Measurements from ENCODE around the gene HNMT. TPM values are rescaled to one million over a fixed set of nuclear protein-coding genes. Genes with fewer than 3 reads are reported as not detected.
A peak's percentile ranks its signal among the peaks of the same experiment; 100 is the strongest.

Gene HNMT
- total and polyA plus RNA-seq, 2 of the 13 experiments (the other 11 are each of a cell fraction or from before 2014, with no cell fraction given): 279 to 309 TPM

DNA sequence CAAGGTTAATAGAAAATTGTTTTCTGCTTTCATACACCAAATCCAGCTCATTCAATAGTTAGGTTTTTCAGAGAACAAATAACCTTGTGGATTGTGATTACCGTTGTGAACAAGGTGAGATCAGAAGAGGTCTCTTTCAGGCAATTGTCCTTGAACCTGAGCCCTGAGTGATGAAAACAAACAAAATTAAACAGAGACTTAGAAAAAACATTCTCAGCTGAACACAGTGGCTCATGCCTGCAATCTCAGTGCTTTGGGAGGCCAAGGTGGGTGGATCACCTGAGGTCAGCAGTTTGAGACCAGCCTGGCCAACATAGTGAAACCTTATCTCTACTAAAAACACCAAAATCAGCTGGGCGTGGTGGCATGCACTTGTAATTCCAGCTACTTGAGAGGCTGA is 68.1 kb downstream of the HNMT start (continued):
- no peak for TF ChIP-seq MEIS1 (CRISPR knock-in tag; IDR thresholded peaks at IDR 0.05; ENCODE audit: borderline replicate concordance)
- TF ChIP-seq, protein P1, sequence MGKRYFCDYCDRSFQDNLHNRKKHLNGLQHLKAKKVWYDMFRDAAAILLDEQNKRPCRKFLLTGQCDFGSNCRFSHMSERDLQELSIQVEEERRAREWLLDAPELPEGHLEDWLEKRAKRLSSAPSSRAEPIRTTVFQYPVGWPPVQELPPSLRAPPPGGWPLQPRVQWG (CRISPR knock-in tag; IDR thresholded peaks at IDR 0.05; ENCODE audit: borderline replicate concordance, low read depth): no peak
- no peak for TF ChIP-seq ZNF496 (CRISPR knock-in tag; IDR thresholded peaks at IDR 0.05; ENCODE audit: insufficient replicate concordance)
- no peak for TF ChIP-seq SUZ12 (IDR thresholded peaks at IDR 0.05; ENCODE audit: low read depth, low read length)
- TF ChIP-seq MATR3 (CRISPR knock-in tag; IDR thresholded peaks at IDR 0.05): no peak
- no peak for TF ChIP-seq ZNF253 (CRISPR knock-in tag; IDR thresholded peaks at IDR 0.05; ENCODE audit: borderline replicate concordance)
- no peak for TF ChIP-seq SAFB2 (CRISPR knock-in tag; IDR thresholded peaks at IDR 0.05; ENCODE audit: borderline replicate concordance, low read depth)
- no peak for TF ChIP-seq YY1 (IDR thresholded peaks at IDR 0.05; ENCODE audit: insufficient read depth, insufficient replicate concordance, low read depth, low read length)
- TF ChIP-seq, protein P2, sequence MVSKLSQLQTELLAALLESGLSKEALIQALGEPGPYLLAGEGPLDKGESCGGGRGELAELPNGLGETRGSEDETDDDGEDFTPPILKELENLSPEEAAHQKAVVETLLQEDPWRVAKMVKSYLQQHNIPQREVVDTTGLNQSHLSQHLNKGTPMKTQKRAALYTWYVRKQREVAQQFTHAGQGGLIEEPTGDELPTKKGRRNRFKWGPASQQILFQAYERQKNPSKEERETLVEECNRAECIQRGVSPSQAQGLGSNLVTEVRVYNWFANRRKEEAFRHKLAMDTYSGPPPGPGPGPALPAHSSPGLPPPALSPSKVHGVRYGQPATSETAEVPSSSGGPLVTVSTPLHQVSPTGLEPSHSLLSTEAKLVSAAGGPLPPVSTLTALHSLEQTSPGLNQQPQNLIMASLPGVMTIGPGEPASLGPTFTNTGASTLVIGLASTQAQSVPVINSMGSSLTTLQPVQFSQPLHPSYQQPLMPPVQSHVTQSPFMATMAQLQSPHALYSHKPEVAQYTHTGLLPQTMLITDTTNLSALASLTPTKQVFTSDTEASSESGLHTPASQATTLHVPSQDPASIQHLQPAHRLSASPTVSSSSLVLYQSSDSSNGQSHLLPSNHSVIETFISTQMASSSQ (IDR thresholded peaks at IDR 0.05; ENCODE audit: low read depth): no peak
- TF ChIP-seq, protein P2 (CRISPR knock-in tag; IDR thresholded peaks at IDR 0.05; ENCODE audit: borderline replicate concordance): no peak; the same call in 1 of the 2 replicates
- TF ChIP-seq ZNF570 (CRISPR knock-in tag; IDR thresholded peaks at IDR 0.05; ENCODE audit: borderline replicate concordance): no peak
- TF ChIP-seq TEAD3 (CRISPR knock-in tag; optimal IDR thresholded peaks at IDR 0.05; ENCODE audit: borderline replicate concordance): peak; percentile 22
- no peak for TF ChIP-seq KAT8 (CRISPR knock-in tag; IDR thresholded peaks at IDR 0.05)
- no peak for TF ChIP-seq ZNF850 (CRISPR knock-in tag; conservative IDR thresholded peaks at IDR 0.05)
- TF ChIP-seq MED13 (CRISPR knock-in tag; IDR thresholded peaks at IDR 0.05): no peak
- no peak for TF ChIP-seq FOXP1 (IDR thresholded peaks at IDR 0.05)
- peak; percentile 73 for TF ChIP-seq FOXP1 (CRISPR knock-in tag; IDR thresholded peaks at IDR 0.05)
- no peak for TF ChIP-seq CBFB (CRISPR knock-in tag; IDR thresholded peaks at IDR 0.05)
- TF ChIP-seq ZNF652 (CRISPR knock-in tag; IDR thresholded peaks at IDR 0.05; ENCODE audit: borderline replicate concordance, low read depth): peak; percentile 38; the same call in 1 of the 2 replicates
- no peak for TF ChIP-seq FOXA1 (IDR thresholded peaks at IDR 0.05)
- TF ChIP-seq FOXA1 (CRISPR knock-in tag; IDR thresholded peaks at IDR 0.05): peak; percentile 33; the same call in 1 of the 2 replicates
- TF ChIP-seq GPN1 (CRISPR knock-in tag; IDR thresholded peaks at IDR 0.05; ENCODE audit: borderline replicate concordance): no peak
- TF ChIP-seq, protein P3, sequence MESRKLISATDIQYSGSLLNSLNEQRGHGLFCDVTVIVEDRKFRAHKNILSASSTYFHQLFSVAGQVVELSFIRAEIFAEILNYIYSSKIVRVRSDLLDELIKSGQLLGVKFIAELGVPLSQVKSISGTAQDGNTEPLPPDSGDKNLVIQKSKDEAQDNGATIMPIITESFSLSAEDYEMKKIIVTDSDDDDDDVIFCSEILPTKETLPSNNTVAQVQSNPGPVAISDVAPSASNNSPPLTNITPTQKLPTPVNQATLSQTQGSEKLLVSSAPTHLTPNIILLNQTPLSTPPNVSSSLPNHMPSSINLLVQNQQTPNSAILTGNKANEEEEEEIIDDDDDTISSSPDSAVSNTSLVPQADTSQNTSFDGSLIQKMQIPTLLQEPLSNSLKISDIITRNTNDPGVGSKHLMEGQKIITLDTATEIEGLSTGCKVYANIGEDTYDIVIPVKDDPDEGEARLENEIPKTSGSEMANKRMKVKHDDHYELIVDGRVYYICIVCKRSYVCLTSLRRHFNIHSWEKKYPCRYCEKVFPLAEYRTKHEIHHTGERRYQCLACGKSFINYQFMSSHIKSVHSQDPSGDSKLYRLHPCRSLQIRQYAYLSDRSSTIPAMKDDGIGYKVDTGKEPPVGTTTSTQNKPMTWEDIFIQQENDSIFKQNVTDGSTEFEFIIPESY (CRISPR knock-in tag; IDR thresholded peaks at IDR 0.05): no peak
- TF ChIP-seq FOXK1 (CRISPR knock-in tag; IDR thresholded peaks at IDR 0.05; ENCODE audit: borderline replicate concordance, low read depth): peak; percentile 67
- TF ChIP-seq CHD2 (IDR thresholded peaks at IDR 0.05; ENCODE audit: low read depth, low read length): no peak

Measured in HepG2 (cell line).